NCI-H774 (cell line): ENCODE results near the gene SEMA3D.
"Not testable (repeated sequence)": the region's sequence is repeated elsewhere in the genome, so short reads cannot be mapped to it uniquely, and the experiment has no call there.

Source experiments
- DNase-seq: peaks from one replicate; lab custom pipeline; 2025; lab: John Stamatoyannopoulos, UW

SEMA3D gene

GRCh38 chr7:85031475-85031874 lies 155.4 kb downstream of the SEMA3D start:
- DNase-seq: no peak

DNA sequence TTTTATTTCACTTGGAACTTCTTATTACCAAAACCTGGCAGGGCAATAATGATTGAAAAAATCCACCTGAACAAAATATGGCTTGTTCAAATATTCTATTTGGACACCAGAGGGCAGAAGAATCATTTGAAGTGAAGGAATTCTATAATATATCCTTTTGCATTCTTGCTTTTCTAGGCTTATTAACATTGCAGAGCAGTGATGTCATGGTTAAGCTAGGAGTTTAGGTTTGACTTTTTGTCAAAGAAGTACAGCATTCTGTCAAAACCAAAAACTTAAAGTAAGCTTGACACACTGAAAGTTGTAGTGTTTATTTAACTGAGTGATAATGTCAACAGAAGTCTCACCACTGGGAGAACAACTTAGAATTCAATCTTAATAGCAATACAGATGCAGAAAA lies 156.0 kb downstream of the SEMA3D start:
- peak; percentile 37 for DNase-seq

DNA sequence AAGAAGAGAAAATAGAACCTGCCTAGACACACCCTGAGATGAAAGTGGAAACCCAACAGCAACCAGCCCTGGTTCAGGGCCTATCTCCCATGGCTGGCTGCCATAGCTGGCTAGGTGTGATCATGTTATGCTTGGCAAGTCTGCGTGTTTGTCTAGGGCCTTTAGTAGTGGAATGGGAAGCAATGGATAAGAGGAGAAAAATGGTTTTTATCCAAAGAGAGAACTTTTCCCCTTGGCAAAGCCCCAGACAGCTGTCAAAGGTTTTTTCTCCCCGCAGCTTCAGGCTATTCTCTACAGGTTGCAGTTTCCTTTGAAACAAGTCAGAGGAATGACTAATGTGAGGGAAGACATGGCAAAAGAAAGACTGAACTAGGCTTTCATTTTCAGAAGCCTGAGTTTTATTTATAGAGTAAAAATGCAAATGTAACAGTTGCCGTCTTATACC lies 161.5 kb downstream of the SEMA3D start:
- DNase-seq: no peak

DNA sequence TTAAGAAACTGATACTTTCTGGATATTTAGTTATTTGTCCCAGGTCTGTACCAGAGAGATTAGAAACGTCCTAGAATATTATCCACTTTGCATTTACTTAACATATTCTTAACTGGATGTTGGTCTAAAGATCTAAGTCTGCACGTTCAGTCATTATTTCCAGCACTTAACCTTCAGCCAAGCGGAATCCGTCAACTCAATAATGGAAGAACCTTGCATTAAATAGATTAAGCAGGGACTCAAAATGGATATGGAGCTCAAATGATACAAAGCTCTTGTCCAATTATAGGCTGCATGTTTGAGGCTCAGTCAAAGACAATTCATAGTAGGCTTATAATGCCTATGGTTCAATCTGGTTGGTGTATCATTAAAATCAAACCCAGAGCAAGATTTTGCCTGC lies 162.9 kb downstream of the SEMA3D start:
- DNase-seq: no peak

- DNase-seq: no peak
Observed at GRCh38 chr7:85023066-85023712, 163.7 kb downstream of the SEMA3D start.

GRCh38 chr7:85022064-85022697 lies 164.7 kb downstream of the SEMA3D start:
- no peak for DNase-seq

GRCh38 chr7:85021101-85021704 lies 165.7 kb downstream of the SEMA3D start:
- no peak for DNase-seq

DNA sequence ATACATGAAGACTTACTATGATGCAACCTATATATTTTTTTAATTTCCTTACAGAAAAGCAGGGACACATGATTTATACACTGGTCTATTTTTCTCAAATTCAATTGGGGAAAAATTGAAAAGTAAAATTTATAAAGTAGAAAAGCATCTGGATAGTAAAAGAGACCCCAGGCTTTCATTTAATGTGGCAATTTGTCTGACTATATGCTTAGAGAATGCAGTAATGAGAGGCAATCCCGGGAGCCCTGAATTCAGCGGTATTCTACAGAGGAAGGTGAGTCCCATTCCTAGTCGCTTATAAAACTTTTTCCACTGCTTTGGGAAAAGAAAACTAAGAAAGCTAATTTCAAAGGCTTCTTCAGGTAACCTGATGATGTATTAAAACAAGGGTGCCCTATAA lies 167.1 kb downstream of the SEMA3D start:
- no peak for DNase-seq

DNA sequence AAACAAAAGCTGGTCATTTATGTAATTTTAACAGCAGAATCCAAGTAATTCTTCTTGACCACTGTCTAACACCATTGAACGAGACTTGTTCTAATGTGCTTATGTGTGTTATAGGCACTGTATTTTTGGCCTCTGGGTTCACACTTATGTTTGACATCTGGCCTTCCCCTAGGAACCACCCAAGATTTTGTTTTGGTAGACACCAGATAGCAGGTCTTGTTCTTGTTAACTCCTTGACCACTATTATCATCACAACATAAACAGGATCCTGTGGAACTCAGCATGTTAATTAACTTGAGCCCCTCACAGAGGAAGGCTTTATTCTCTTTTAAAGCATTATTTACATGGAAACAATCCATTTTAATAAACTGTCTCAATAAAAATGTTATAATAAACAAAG lies 167.7 kb downstream of the SEMA3D start:
- no peak for DNase-seq

DNA sequence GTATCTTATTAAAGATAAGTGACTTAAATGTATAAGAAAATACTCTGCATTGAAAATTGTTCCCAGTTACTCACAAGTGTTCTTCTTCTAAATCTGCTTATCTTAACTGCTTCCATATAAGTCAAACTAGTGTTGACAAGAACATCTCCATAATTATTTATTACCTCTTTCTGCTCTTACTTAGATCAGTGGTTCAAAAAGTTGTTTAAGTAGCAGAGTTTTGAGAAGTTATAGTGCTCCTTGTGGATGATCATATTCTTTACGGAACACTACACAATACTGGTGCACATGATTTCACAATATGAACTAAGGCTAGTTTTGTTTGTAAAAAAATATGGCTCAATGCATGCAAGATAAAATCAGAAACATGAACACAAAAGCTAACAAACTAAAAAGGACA lies 168.4 kb downstream of the SEMA3D start:
- no peak for DNase-seq

- no peak for DNase-seq
Observed at GRCh38 chr7:85016286-85016685, 170.6 kb downstream of the SEMA3D start.

DNA sequence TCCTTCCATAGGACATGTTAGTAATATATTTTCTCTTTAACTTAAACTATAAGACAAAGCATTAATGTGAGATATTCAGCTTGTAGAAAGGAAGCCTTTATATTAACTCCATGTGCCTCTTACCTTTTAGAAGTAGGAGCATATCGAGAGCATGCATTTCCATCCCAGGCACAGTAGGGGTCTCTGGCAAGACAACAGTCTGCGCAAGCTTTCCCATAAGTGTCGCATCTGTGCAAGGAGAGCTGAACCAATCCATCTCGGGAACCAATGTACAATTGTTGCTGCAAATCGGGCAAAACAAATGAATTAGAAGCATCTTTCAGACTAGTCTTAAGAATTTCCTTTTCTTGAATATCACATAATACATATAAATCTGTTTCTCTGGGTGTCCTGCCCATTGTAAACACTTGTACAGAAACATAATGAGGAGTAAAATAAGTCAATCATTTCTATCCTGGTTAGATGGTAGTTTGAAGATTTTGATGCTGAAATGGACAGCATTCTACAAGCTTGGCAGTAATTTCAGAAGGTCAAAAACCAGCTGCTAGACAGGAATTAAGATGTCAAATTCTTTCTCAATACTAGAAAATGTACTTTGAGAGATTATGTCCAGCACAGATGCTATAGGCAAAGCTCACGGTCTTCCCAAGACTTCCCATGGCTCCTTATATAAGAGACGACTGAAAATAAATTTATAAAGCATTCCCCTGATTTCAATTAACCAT lies 171.8 kb downstream of the SEMA3D start:
- no peak for DNase-seq

DNA sequence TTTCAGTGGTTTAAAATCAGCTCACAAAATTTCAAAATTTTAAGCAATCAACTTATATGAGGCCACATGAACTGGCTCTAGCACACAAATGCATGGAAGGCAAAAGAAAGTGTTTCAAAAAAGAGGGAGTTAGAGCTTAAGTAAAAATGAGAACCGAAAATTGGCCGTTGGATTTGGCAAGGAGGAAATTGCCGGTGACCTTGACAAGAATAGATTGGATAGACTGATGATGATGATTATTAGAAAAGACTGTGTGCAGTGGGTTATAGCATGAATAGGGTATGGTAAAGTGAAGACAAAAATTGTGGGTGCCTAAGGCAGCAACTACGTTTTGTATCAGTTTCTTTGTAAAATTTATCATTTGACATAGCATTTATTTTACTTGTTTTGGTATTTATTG lies 175.7 kb downstream of the SEMA3D start:
- no peak for DNase-seq

DNA sequence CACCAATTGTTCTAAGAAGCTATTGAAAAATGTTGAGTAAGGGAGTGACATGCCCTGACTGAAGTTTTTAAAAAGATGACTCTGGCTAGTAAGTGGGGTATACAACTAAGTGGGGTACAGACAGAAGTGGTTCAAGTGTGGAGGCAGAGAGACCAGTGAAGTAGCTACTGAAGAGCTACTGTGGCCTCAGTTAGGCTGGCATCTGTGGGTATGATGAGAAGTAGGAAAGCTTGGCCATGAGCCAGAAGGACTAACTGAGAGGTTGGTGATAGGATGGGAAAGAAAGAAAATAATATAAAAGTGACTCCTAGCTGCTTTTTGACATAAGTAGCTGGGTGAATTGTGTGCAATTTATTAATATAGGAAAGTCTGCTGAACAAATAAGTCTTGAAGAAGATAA lies 176.6 kb downstream of the SEMA3D start:
- DNase-seq: no peak

- DNase-seq: no peak
Observed at GRCh38 chr7:85006754-85007153, 180.1 kb downstream of the SEMA3D start.

DNA sequence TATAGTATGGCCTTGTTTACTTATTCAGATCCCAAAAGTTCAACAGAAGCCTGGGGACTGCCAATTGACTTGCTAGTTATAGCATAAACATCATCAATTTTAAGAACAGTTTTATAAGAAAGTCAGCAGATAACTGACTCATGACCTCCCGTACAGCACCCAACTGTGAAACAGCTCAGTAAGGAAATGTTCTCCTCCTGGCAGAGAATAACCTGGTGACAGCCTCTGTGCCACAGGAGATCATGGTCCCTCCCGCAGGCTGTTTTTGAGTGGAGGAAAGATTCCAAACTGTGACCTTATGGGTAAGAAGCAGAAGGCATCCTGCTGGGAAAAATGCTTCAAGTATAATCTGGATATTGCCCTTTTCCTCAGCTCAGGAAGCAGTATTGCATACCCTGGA lies 182.5 kb downstream of the SEMA3D start:
- no peak for DNase-seq

GRCh38 chr7:85001495-85002345 lies 185.1 kb downstream of the SEMA3D start:
- DNase-seq: no peak

DNA sequence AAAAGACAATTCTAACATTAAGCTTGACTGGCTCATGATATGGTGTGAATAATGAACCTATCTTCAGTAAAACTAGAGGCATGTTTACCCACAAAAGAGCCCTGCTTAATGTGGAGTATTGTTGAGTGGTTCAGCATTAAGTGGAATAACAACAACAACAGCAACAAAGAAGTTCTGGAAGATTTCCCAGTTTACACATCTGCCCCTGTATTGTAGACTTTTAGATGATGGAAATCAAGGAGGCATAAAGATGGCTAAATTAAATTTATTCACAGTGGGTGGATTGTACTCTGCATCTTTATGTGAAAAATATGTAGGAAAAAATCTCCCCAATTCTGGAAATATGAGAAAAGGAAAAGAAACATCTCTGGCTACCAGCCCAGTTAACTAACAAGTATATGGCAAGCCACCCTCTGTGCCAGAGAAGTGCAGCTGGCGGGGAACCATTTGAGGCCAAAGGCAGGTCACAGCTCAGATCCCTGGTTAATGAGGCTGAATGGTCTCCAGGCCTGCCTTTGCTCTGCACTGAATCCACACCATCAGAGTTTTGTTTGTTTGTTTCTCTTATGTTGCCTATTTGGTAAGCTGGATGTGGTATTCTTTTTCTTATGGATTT lies 186.0 kb downstream of the SEMA3D start:
- DNase-seq: peak; percentile 64

GRCh38 chr7:84999450-84999849 lies 187.4 kb downstream of the SEMA3D start:
- no peak for DNase-seq

- DNase-seq: no peak
Observed at GRCh38 chr7:84998665-84999064, 188.2 kb downstream of the SEMA3D start.

GRCh38 chr7:84997626-84998025 lies 189.2 kb downstream of the SEMA3D start:
- no peak for DNase-seq

DNA sequence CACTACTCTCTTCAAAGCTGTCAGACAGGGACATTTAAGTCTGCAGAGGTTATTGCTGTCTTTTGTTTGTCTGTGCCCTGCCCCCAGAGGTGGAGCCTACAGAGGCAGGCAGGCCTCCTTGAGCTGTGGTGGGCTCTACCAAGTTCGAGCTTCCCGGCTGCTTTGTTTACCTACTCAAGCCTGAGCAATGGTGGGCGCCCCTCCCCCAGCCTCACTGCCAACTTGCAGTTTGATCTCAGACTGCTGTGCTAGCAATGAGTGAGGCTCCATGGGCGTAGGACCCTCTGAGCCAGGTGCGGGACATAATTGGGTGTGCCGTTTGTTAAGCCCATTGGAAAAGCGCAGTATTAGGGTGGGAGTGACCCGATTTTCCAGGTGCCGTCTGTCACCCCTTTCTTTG lies 193.9 kb downstream of the SEMA3D start:
- not testable (repeated sequence) for DNase-seq
